Hematopoietic multipotent progenitor cell treated with erythropoietin and hydrocortisone succinate and interleukin-3 and kit ligand, for 15 days (in vitro differentiated cells): ENCODE results near the gene CHL1.

Experiments used
- DNase-seq: peaks from one replicate; pipeline ENCODE4 v3.0.0-alpha.2; 2015; ENCODE audit warnings: low spot score

CHL1 gene

DNA sequence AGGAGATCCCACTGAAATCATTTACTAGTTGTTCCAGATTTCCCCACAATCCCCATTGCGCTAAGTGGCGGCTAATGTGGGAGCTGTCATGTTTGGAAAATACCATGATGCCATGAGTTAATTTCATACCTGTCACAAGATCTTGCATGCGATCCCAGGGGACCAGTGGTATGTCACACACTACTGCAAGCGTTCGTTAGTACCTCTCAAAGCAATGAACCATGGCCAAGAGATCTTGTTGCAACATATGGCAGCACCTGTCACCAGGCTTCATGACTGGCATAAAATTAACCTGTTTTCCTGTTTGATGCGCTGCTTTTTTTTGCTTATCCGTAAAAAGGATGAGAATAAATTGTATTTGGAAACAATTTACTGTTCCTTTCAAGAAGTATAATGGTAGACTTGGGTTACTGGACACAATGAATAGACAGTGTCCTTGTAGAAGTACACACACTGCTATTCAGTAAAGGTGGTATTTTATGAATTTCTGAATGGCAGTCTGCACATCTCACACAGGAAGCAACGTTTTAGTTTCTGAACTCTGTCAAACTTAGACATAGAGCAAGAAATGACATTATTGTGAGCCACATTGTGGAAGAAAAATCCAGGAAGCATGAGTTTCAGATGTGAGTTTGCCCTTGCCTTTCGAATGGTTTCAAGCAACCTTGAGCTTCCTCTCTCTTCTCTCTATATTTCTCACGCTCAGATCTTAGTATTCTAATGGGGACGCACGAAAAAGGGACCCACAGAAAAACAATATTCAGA lies 81.9 kb downstream of the CHL1 start:
- DNase-seq: no peak

DNA sequence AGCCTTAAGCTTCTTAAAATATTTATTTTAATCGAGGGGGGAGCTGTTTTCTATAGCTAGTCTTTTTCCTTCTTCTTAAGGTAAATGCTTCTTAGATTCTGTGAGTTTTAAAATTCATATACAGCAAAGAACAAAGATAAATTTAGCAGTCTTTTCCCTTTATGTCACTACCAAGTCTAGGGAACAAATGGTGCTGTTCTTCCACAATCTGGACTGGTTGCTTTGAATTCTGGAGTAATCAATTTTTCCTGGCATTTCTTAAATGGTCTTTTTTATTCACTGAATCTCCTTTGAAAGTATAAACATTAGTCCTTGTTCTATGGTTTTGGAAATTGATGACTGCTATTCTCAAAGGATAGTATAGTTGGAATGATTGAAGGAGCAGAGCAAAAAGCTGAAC lies 82.8 kb downstream of the CHL1 start:
- no peak for DNase-seq

DNA sequence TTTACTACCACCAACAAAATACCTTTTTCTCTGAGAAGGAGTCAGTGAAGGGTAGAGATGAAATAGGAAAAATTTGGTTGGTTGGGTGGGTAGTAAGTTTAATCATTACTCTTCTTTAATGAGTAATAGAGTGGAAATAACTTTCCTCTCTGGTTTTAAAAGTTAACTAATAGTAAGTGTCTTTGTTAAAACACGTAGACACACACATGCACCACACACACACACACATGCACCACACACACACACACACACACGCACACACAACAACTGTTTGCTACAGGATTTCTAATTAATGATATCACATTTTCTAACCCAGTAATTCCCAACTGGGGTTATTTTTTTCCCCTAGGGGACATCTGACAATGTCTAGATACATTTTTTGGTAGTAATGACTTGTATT lies 84.1 kb downstream of the CHL1 start:
- no peak for DNase-seq

DNA sequence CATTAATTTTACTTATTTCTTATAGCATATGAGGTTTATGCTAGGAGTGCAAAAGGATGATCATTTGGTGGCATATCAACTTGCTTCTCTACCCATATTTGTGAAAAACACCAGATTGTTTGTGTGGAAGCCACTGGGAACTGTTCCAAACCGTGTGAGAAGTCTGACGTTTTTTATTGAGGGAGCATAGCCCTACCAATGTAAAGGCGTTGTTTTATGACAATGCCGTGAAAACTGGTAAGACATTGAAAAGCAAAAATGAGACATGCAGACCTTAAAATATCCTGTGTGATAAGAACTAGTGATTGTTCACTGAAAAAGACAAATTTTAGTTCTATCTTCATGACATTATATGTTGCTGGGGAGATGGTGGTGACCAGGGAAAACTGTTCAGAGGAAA lies 87.8 kb downstream of the CHL1 start:
- no peak for DNase-seq

DNA sequence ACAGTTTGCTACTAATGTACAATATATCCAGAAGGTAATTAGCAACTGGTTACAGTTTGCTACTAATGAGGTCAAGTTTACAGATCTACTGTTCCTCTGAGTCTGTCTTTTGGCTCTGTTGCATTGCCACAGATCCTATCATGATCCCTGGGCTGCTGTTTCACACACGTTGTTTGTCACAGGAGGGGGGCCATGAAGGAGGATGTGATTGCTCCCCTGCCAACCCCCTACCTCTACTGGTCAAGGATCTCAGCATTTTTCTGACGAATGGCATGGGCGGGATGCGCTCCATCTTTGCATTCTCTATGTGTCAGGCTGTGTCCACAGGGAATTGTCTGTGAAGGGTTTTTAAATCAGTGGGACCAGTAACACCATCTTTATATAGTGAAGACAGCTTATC lies 91.9 kb downstream of the CHL1 start:
- DNase-seq: no peak

DNA sequence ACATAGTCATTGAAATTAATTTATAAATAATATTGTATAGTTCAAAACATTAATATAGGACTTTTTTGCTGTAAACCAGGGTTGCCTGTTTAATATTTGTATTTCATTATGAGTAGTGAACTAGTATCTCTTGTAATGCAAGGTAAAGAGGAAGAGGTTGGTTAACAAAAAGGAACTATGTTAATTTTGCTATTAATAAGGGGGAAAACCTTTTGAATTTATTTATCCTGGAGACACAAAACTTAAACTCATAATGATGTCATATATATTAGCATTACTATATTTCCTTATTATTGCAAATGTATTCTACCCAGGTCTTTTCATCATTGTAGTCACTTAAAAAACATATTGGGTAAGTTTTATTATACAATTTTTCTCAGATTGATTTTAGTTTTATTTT lies 94.5 kb downstream of the CHL1 start:
- no peak for DNase-seq

DNA sequence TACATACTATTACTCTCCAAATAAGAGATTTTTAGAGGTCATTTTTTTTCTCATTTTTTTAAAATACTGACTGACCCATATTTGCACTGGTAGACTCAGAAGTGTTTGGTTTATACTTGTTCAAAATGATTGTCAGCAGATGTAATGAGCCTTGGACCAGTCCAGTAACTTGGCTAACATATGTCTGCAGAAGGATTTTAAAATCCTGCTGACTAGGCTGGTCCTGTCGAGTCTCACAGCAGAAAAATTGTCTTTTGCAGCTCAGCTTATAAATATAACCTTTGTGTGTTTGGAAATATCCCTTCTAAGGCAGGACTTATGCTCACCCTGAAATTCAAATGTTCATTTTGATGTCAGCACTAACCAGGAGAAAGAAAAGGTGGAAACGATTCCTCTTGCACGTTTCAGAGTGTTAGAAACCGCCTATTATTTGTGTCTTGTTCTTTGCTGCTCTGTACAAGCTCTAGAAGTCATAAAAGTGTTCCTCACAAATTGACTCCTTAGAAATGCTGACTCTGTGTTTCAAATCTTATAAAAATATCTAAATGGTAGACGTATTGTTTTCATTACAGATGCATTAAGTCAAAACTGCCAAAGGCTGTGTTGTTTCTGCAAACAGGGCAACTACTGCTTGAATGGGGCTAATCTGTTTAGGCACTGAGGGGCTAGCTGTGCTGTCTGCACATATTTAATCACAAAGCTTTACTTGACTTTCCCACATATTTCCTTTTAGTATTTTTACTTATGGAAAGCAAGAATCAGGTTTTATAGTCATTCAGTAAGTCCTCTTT lies 95.3 kb downstream of the CHL1 start:
- DNase-seq: no peak

DNA sequence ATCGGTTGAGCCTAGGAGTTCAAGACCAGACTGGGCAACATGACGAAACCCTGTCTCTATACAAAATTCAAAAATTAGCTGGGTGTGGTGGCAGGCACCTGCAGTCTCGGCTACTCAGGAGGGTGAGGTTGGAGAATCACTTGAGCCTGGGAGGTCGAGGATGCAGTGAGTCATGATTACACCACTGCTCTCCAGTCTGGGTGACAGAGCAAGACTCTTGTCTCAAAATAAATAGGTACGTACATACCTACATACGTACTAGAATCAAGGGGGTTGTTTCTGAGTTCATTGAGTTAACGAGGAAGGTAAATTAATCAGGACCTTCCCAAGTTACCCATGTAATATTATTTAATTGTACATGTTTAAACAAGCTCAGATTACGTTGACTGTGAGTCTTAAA lies 97.5 kb downstream of the CHL1 start:
- no peak for DNase-seq

DNA sequence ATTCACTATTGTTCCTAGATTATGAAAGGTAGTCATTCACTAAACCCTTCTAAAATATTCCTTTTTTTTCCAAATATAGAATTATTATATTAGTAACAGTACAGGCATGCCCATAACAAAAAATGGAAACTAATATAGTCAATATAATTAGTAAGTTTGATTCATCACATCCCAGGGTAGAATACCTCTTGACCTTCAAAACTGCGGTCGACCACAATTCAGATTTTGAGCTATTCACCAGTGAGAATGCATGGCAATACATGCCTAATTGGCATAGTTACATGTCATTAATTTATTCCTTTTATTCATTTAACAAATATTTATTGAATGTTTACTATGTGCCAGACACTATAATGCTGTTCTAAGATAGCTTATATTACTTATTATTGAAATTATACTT lies 98.0 kb downstream of the CHL1 start:
- no peak for DNase-seq

DNA sequence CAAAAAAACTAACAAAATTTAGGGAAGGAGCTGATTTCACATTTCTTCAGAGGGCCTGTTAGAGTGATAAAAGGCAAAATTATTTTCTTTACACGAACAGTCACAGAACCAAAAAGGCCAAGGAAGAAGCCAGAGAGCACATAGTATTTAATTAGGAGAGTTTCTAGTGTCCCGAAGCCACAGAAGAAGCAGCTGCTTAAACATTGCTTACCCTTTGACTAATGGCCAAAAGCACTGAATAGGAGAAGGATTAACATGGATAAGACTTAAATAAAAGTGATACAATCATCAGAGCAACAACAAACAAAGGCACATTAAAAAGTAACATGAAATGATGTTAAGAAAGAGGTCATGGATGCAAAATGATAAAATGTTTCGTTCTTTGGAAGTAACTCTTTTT lies 98.6 kb downstream of the CHL1 start:
- DNase-seq: no peak

DNA sequence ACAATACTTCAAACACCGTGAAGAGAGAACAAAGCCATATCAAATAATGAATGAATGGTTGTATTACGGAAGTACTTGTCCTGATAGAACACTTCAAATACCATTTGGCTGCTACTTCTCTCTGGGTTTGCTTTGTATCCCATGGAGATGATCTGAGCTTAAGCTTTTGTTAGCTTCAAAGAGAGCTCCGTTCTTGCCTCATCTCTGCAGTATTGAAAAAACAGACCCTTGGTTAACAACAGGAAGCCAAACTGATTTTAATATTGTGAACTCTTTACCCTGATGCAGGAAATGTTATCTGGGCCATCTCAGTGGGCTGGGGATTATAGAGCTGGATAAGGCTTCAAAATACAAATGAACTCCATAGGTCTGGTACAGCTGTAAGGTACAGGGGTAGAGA lies 101.0 kb downstream of the CHL1 start:
- DNase-seq: no peak

DNA sequence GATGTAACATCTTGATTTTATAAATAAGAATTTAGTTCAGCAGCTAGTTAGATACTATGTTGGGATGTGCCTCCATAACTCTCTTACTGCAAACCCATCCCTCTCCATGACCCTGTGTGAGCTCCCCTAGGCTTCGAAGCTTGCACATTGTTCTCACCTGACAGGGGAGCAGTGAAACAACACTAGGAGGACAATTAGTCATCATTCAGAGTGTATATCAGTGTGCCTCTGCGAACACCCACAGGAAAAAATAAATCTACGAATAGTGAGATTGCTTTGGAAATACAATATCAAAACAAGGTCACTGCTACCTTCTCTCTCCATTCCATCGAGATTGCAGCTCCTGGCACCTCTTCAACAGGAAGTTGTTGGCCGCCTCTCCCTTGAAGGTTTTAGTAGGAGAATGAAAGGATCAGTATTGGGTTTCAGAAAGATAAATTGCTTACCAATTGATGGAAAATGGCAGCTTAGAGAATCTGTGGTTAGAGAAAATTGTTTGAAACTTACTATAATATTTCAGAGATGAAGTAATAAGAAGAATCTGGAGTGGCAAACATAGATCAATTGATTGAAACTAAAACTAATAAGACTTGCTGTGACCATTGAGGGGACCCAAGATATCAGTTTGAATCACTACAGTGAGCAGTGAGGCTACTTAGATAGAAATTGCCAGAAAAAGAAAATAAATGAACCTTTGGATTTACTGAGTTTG lies 103.2 kb downstream of the CHL1 start:
- no peak for DNase-seq

DNA sequence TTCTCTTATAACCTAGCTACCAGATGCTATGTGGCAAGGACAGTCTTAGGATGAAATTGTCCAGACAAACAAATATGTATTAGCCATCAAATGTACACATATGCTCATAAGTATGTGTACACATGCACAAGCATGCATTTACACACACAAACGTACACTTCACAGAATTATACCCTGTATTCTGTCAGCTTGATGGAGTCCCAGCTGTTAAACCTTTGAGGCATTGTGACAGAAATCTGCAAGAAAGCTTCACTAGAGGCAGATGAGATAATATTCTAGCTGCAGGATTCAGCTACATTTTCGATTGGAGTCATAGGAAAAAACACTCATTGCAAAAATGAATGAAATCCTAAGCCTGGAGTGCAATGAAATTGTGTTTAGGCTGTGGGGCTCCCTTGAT lies 110.6 kb downstream of the CHL1 start:
- no peak for DNase-seq

DNA sequence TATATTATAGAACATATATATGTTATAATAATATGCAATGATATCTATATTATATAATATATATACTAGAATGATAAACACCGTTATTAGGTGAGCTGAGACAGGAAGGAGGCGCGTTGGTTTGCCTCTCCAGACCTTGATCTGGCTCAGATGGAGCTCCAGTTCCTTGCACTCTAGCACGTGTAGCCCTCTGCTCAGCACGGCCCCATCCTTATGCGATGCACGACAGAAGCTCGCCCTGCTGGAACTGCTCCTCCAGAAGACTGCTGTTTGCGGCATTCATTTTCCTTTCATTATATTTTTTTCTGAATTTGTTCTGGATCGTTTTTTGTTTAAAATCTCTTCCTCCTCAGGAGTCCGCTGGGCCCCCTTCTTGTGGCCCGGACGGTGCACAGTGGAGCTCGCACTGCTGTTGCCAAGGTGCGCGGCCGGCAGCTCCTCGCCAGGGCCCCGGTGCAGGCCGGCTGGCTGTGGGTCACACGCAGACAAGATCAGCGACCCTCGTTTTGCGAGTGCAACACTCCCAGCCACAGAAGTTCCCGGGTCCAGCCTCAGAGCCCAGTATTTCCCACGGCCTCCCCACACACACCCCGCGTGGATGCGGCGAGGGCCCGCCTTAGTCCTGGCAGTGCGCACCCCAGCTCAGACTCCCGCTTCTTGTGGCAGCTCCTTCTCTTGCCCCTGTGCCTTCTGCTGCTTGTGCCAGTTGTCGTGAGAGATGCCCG lies 112.2 kb downstream of the CHL1 start:
- no peak for DNase-seq

DNA sequence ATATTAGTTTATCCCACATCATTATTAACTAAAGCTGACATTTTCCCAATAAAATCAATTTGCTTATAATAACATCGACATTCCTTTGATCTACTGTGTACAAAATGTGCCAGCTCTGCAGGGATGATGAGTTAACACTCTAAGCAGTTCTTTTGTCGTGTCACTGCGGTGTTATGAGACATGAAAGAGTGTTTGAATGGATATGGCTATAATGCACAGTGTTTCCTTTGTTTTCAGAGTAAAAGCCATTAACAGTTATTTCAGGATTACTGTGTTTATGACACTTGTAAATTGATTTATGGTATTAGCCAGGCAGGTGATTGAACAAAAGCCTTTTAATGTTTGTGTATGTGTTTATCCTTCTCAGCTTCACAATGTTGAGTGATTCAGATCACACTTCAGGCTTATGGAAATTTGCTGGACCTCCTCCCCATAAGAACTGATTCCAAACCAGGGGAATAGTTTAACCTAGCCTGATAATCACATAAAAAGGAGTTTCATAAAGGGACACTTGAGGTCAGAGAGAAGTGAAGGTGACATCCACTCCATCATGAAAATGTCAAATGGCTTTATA lies 115.7 kb downstream of the CHL1 start:
- DNase-seq: no peak

DNA sequence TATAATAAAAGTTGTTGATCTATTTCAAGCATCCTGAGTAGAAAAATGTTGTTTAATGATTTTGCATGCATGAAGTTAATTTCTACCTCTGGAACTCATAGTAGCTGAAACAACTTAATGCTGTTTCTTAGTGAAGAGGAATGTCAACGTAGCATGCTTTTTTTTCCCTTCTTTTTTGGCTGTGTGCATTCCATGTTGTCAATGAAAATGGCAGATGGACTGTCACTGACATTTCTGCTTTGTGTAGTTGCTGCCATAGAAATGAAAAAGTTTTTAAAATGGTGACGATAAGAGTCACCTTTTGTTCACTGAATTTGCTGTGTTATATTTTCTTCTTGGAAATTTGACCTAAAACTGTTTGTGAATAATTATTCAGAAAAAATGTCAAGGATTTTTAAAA lies 116.3 kb downstream of the CHL1 start:
- DNase-seq: no peak

DNA sequence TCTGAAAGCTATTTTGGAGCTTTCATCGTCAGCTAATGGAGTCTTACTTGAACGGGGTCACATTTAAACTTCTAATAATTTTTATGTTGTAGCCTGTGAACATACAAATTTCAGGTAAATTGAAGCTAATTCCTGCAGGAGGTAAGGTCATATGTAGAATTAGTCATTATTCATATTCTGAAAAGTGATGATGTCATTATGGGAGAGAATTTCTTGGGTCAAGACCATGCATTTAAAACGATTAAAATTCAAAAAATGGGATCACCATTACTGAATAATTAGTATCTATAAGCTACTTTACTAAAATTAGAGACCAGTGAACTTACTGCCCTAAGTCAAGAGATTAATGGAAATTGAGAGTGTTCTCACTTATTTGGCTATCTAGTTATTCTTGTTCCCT lies 120.4 kb downstream of the CHL1 start:
- no peak for DNase-seq

DNA sequence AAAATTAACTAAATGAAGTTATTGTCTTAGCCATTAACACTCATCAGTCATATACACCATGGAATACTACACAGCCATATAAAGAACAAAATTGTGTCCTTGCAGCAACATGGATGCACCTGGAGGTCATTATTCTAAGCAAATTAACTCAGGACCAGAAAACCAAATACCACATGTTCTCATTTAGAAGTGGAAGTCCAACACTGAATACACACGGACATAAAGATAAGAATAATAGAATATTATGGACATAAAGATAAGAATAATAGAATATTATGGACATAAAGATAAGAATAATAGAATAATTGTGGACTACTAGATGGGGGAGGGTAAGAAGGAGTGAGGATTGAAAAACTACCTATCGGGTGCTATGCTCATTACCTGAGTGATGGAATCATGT lies 122.3 kb downstream of the CHL1 start:
- no peak for DNase-seq

DNA sequence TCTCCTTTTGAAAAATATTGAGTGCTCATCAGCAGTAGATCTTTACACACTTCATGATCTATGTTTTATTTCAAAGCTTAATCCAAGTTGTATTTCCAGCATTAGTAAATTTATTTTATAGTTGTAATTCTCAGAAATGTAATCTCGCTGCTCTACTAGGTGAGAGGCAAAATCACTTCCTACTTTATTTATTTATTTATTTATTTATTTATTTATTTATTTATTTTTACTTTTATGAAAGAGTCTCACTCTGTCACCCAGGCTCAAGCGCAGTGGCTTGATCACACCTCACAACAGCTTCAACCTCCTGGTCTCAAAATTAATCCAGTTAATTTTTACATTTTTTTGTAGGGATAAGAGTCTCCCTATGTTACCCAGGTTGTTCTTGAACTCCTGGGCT lies 127.9 kb downstream of the CHL1 start:
- no peak for DNase-seq

DNA sequence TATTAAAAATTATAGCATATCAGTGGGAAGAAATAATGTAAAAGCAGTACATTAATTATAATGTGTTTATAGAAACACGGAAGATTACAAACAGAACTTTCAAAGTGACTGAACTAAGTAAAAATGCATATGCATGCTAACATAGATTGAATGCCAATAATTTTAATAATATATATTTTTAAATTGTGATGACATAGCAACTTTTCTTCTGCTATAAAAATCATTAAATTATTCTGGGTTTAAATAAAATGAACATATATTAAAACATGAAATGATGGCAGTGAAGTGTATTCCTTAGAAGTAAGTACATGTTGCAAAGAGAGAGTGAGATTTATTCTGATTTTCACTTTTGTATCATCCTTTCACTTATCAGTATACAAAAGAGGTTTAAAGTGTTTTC lies 128.9 kb downstream of the CHL1 start:
- no peak for DNase-seq

DNA sequence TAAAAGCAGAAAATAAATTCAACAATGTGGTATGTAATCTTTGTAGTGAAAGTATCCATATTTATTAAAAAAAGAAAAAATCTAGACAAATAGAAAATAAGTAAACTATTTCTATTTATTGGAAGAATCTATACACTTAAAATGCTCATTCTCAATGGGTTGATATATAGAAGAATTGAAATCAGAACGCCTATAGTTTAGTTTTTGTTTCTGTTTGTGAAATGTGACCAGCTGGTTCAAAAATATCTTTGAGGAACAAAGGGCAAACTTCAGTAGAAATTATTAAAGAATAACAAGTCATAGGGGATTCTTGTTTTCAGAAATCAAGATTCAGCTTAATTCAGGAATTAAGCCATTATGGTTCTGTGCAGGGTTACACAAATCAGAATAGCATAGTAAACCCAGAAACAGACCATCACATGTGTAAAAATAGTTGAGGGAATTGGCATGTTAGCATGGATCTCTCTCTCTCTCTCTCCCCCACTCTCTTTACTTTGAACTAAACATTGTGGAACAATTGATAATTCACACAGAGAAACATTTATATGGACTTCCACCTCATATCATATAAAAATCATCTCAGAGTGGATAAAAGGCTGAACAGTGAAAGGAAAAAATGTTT lies 134.0 kb downstream of the CHL1 start:
- DNase-seq: no peak

DNA sequence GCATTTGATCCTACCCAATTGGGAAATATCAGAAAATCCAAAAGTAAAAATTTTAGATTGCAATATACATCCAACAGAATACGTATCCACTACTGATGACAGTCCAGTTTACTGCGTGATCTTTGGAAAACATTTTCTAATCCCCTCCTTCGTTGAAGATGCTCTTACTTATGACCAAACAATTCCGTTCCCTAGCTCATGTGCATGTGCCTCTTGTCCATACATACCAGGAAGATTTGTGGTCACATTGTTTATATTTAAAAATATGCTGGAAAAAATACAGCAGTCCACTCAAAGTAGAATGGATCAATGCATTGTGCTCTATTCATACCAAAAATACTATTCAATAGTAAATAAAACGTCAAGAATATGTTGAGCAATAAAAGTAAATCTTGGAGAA lies 135.3 kb downstream of the CHL1 start:
- no peak for DNase-seq
